Measurements from ENCODE around the gene GARIN1A.
"Not testable (repeated sequence)": the region's sequence is repeated elsewhere in the genome, so short reads cannot be mapped to it uniquely, and the experiment has no call there.

Gene GARIN1A

DNA sequence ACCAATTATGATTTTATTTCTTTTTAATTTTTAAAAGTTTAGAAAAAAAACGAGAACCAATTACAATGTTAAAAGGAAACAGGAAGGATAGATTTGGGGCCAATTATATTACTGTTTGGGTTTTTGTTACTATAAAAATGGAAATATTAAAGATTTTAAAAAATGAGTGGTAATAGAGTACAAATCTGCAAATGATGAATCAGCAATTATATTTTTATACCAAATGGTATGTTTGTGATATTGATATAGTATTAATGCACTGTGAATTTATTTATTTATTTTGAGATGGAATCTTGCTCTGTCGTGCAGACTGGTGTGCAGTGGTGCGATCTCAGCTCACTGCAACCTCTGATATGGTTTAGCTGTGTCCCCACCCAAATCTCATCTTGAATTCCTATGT is 11.5 kb upstream of the GARIN1A start:
- H3K9ac ChIP-seq (ENCODE audit: low read depth, low read length), result no peak overlapping the region
- no peak overlapping the region for H3K27ac ChIP-seq (ENCODE audit: low read depth, low read length)
- no peaks in the 10 kb centered on the region for H3K4me1 ChIP-seq (ENCODE audit: insufficient read depth, low read length)
- no peaks in the 10 kb centered on the region for H3K36me3 ChIP-seq (ENCODE audit: insufficient read depth, low read length)
- WGBS, result 100% methylated on average over 3 of the region's 3 CpGs
- H3K27me3 ChIP-seq (ENCODE audit: insufficient read depth, low read length), result no peaks in the 10 kb centered on the region
- H3K4me3 ChIP-seq (ENCODE audit: low read length), result no peak overlapping the region
- peaks cover 23% of the 10 kb centered on the region for H3K9me3 ChIP-seq (ENCODE audit: insufficient read depth, low read depth, low read length)

DNA sequence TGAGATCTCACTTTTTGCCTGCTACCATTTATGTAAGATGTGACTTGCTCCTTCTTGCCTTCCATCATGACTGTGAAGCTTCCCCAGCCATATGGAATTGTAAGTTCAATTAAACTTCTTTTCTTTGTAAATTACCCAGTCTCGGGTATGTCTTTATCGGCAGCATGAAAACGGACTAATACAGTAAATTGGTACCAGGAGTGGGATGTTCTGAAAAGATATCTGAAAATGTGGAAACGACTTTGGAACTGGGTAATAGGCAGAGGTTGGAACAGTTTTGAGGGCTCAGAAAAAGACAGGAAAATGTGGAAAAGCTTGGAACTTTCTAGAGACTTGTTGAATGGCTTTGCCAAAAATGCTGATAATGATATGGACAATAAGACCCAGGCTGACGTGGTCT is 10.6 kb upstream of the GARIN1A start:
- Histone ChIP-seq H3K9me3 (ENCODE audit: insufficient read depth, low read depth, low read length) (peaks cover 23% of the 10 kb centered on the region), H3K36me3 (ENCODE audit: insufficient read depth, low read length) (no peaks in the 10 kb centered on the region), H3K4me3 (ENCODE audit: low read length) (no peak overlapping the region), H3K4me1 (ENCODE audit: insufficient read depth, low read length) (no peaks in the 10 kb centered on the region), H3K27me3 (ENCODE audit: insufficient read depth, low read length) (no peaks in the 10 kb centered on the region), H3K9ac (ENCODE audit: low read depth, low read length) (no peak overlapping the region), H3K27ac (ENCODE audit: low read depth, low read length) (no peak overlapping the region)
- 92% methylated on average over 5 of the region's 5 CpGs for WGBS

DNA sequence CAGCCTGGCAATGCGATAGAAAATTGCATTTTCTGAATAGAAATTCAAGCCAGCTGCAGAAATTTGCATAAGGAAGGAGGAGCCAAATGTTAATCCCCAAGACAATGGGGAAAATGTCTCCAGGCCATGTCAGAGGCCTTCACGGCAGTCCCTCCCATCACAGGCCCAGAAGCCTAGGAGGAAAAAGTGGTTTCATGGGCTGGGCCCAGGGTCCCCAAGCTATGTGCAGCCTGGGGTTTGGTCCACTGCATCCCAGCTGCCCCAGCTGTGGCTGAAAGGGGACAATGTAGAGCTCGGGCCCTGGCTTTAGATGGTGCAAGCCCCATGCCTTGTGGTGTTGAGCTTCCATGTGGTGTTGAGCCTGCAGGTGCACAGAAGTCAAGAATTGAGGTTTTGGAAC is 10.0 kb upstream of the GARIN1A start:
- 97% methylated on average over 3 of the region's 3 CpGs for WGBS
- no peak overlapping the region for H3K4me3 ChIP-seq (ENCODE audit: low read length)
- no peaks in the 10 kb centered on the region for H3K4me1 ChIP-seq (ENCODE audit: insufficient read depth, low read length)
- H3K36me3 ChIP-seq (ENCODE audit: insufficient read depth, low read length), result no peaks in the 10 kb centered on the region
- peaks cover 23% of the 10 kb centered on the region for H3K9me3 ChIP-seq (ENCODE audit: insufficient read depth, low read depth, low read length)
- H3K27me3 ChIP-seq (ENCODE audit: insufficient read depth, low read length), result no peaks in the 10 kb centered on the region
- H3K27ac ChIP-seq (ENCODE audit: low read depth, low read length), result no peak overlapping the region
- H3K9ac ChIP-seq (ENCODE audit: low read depth, low read length), result no peak overlapping the region

DNA sequence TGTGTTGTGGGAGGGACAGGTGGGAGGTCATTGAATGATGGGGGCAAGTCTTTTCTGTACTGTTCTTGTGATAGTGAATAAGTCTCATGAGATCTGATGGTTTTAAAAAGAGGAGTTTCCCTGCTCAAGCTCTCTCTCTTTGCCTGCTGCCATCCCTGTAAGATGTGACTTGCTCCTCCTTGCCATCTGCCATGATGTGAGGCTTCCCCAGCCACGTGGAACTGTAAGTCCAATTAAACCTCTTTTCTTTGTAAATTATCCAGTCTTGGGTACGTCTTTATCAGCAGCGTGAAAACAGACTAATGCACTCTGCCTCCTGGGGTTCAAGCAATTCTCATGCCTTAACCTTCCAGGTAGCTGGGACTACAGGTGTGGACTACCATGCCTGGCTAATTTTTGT is 8.9 kb upstream of the GARIN1A start:
- not testable (repeated sequence) for H3K4me3 ChIP-seq (ENCODE audit: low read length)

DNA sequence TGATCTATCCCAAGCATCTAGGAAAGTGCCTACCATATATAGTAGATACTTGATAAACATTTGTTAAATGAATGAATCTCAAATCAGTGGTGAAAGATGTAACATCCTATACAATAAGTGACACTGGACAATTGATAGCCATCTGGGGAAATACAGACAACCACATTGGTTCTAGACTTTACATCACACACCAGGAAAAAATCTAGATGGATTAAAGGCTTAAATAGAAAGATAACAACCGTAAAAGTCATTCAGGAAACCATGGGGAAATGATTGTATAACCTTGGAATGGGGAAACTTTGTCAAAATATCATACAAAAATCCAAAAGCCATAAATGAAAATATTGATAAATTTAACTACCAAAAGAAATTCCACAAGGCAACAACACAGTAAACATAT is 7.0 kb upstream of the GARIN1A start:
- no peaks in the 10 kb centered on the region for H3K27me3 ChIP-seq (ENCODE audit: insufficient read depth, low read length)
- WGBS, result no CpG with 5 or more reads among the region's 1 CpG
- no peaks in the 10 kb centered on the region for H3K36me3 ChIP-seq (ENCODE audit: insufficient read depth, low read length)
- no peak overlapping the region for H3K9ac ChIP-seq (ENCODE audit: low read depth, low read length)
- peaks cover 21% of the 10 kb centered on the region for H3K9me3 ChIP-seq (ENCODE audit: insufficient read depth, low read depth, low read length)
- H3K4me1 ChIP-seq (ENCODE audit: insufficient read depth, low read length), result no peaks in the 10 kb centered on the region
- H3K27ac ChIP-seq (ENCODE audit: low read depth, low read length), result no peak overlapping the region
- no peak overlapping the region for H3K4me3 ChIP-seq (ENCODE audit: low read length)

More for the DNA sequence above, 8.9 kb upstream of the GARIN1A start:
- H3K4me1 ChIP-seq (ENCODE audit: insufficient read depth, low read length); H3K27ac ChIP-seq (ENCODE audit: low read depth, low read length); H3K27me3 ChIP-seq (ENCODE audit: insufficient read depth, low read length); H3K9ac ChIP-seq (ENCODE audit: low read depth, low read length); H3K36me3 ChIP-seq (ENCODE audit: insufficient read depth, low read length): not testable (repeated sequence)
- 93% methylated on average over 3 of the region's 3 CpGs for WGBS
- peaks cover 23% of the 10 kb centered on the region for H3K9me3 ChIP-seq (ENCODE audit: insufficient read depth, low read depth, low read length)

DNA sequence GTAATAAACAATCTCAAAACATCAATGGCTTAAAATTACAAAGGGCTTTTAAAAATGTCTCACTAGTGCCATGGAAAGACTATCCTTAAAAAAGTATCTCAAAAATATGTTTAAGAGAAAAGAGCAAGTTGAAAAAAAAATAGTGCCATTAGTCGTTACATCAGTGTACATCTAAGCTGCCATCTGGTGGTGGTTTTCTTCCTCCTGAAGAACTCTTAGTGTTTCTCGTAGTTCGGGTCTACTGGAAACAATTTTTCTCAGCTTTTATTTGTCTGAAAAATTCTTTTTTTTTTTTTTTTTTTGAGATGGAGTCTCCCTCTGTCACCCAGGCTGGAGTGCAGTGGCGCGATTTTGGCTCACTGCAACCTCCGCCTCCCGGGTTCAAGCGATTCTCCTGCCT is 5.9 kb upstream of the GARIN1A start:
- Histone ChIP-seq H3K4me1 (ENCODE audit: insufficient read depth, low read length) (no peaks in the 10 kb centered on the region), H3K36me3 (ENCODE audit: insufficient read depth, low read length) (no peaks in the 10 kb centered on the region), H3K9ac (ENCODE audit: low read depth, low read length) (no peak overlapping the region), H3K4me3 (ENCODE audit: low read length) (no peak overlapping the region), H3K9me3 (ENCODE audit: insufficient read depth, low read depth, low read length) (peaks cover 13% of the 10 kb centered on the region), H3K27ac (ENCODE audit: low read depth, low read length) (no peak overlapping the region), H3K27me3 (ENCODE audit: insufficient read depth, low read length) (no peaks in the 10 kb centered on the region)
- WGBS, result 85% methylated on average over 3 of the region's 8 CpGs

DNA sequence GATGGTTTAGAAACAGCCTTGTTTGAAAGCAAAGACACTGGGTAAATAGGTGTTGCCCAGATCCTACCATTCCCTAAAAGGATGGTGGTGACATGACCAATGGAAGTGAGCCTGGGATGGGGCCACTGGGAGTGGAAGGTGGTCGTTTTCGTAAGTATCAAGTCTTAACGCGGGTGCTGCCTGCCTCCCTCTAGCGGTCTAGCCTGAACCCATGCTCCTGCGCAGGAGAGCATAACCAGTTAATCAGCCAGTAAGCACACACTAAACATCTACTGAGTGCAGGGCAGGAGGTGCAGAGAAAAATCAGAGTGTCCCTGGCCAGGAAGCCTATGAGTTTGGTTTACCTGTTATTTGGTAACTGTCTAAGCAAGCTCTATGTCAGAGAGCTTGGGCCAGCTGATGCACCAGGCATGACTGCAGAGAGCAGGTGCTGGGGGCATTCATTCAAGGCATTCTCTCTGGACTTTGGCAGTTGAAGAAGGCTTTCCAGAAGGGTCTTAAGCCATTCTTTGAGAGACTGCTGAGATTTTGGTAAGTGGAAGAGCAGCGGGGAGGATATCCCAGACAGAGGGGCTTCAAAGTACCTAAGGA is 930 bp downstream of the GARIN1A start:
- Histone ChIP-seq H3K4me1 (ENCODE audit: insufficient read depth, low read length) (no peaks in the 10 kb centered on the region), H3K27ac (ENCODE audit: low read depth, low read length) (no peak overlapping the region), H3K9me3 (ENCODE audit: insufficient read depth, low read depth, low read length) (no peaks in the 10 kb centered on the region), H3K9ac (ENCODE audit: low read depth, low read length) (no peak overlapping the region), H3K4me3 (ENCODE audit: low read length) (no peak overlapping the region), H3K36me3 (ENCODE audit: insufficient read depth, low read length) (no peaks in the 10 kb centered on the region), H3K27me3 (ENCODE audit: insufficient read depth, low read length) (no peaks in the 10 kb centered on the region)
- WGBS, result 46% methylated on average over 7 of the region's 7 CpGs

DNA sequence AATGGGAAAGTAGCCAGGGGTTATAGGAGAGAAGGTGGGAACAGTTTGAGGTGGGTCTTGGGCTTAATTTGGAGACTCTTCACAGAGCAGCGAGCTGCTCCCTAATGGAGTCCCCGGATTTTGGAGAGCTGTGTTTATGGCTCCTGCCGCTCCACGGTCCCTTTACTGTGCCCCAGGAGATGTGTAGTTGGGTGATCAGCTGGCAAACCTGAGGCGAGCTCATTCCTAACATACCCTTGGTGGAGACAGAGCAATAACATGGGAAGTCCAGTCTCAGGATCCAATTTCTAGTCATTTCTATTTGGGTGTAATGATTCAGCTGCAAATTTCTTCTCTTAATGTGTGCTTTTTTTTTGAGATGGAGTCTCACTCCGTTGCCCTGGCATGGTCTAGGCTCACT is 1.5 kb downstream of the GARIN1A start:
- Histone ChIP-seq H3K27ac (ENCODE audit: low read depth, low read length) (no peak overlapping the region), H3K4me3 (ENCODE audit: low read length) (no peak overlapping the region), H3K9me3 (ENCODE audit: insufficient read depth, low read depth, low read length) (no peaks in the 10 kb centered on the region), H3K36me3 (ENCODE audit: insufficient read depth, low read length) (no peaks in the 10 kb centered on the region), H3K9ac (ENCODE audit: low read depth, low read length) (no peak overlapping the region), H3K4me1 (ENCODE audit: insufficient read depth, low read length) (no peaks in the 10 kb centered on the region), H3K27me3 (ENCODE audit: insufficient read depth, low read length) (no peaks in the 10 kb centered on the region)
- 85% methylated on average over 6 of the region's 6 CpGs for WGBS

DNA sequence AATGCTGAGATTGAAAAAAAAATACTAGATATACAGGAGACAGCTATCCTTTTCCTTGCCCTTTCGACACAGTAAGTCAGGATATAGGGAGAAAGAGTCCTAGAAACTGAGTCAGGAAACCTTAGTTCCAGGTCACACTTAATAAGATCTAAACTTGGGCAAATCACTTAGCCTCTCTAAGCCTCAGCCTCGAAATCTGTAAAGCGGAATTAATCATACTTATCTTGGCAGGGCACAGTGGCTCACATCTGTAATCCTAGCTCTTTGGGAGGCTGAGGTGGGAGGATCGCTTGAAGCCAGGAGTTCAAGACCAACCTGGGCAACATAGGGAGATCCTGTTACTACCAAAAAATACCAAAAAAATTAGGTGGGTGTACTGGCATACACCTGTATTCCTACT is 4.6 kb downstream of the GARIN1A start:
- Histone ChIP-seq H3K9ac (ENCODE audit: low read depth, low read length) (no peak overlapping the region), H3K27me3 (ENCODE audit: insufficient read depth, low read length) (no peaks in the 10 kb centered on the region), H3K36me3 (ENCODE audit: insufficient read depth, low read length) (no peaks in the 10 kb centered on the region), H3K4me1 (ENCODE audit: insufficient read depth, low read length) (no peaks in the 10 kb centered on the region), H3K9me3 (ENCODE audit: insufficient read depth, low read depth, low read length) (no peaks in the 10 kb centered on the region), H3K27ac (ENCODE audit: low read depth, low read length) (no peak overlapping the region), H3K4me3 (ENCODE audit: low read length) (no peak overlapping the region)
- WGBS, result 85% methylated on average over 4 of the region's 4 CpGs

DNA sequence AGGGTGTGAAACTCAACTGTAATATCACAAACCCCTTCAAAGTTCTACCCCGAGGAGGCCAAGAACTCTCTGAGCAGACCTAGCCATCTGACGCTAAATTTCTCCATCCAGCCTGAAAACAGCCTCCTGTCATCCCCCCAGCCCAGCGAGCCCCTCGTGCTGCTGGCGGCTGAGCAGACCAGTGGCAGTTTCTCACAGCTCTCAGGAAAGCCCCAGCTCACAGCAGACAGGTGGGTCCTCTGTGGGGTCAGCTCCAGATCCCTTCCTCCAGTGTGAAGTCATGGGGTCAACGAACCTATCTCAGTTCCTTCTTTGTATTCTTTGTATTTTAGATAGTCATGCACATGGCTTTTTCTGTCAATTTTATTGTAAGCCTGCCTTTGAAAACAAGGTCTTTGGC is 7.8 kb downstream of the GARIN1A start:
- H3K4me3 ChIP-seq (ENCODE audit: low read length), result no peak overlapping the region
- 95% methylated on average over 6 of the region's 6 CpGs for WGBS
- no peak overlapping the region for H3K9ac ChIP-seq (ENCODE audit: low read depth, low read length)
- no peaks in the 10 kb centered on the region for H3K4me1 ChIP-seq (ENCODE audit: insufficient read depth, low read length)
- no peaks in the 10 kb centered on the region for H3K36me3 ChIP-seq (ENCODE audit: insufficient read depth, low read length)
- no peaks in the 10 kb centered on the region for H3K9me3 ChIP-seq (ENCODE audit: insufficient read depth, low read depth, low read length)
- H3K27me3 ChIP-seq (ENCODE audit: insufficient read depth, low read length), result no peaks in the 10 kb centered on the region
- H3K27ac ChIP-seq (ENCODE audit: low read depth, low read length), result no peak overlapping the region

DNA sequence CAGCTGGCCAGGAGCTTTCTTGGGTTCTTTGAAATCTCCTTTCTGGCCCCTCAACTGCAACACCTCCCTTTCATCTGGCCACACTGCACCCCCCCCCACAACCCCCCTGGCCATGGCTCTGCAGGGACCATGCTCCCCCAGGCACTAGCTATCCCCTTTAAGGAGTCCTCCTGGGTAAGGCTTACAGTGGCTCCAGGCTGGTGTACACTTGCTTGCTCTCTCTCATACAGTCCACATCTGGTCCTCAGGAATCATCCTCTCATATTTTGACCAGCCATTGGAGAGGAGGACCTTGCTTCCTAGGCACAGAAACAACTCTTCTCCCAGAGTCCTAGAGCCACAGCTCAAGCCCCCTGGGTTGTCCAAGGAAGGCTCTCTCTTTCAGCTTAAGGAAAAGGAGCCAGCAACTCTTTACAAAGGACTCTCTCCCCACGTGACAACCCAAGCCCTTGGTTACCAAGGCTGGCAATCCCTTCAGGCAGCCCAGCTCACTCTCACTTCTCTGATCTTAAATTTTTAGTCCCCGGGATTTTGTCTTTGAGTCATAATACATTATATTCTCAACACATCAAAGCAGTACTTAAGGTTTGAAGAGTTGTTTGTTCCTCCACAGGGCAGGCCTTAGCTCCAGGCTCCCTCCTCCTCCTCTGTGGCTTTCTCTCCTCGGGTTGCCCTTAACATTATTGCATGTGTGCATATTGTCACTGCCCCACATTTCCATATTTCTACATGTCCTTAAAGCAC is 9.9 kb downstream of the GARIN1A start:
- no peaks in the 10 kb centered on the region for H3K4me1 ChIP-seq (ENCODE audit: insufficient read depth, low read length)
- H3K27ac ChIP-seq (ENCODE audit: low read depth, low read length), result no peak overlapping the region
- no peak overlapping the region for H3K9ac ChIP-seq (ENCODE audit: low read depth, low read length)
- H3K9me3 ChIP-seq (ENCODE audit: insufficient read depth, low read depth, low read length), result no peaks in the 10 kb centered on the region
- 83% methylated on average over 3 of the region's 3 CpGs for WGBS
- no peaks in the 10 kb centered on the region for H3K27me3 ChIP-seq (ENCODE audit: insufficient read depth, low read length)
- no peaks in the 10 kb centered on the region for H3K36me3 ChIP-seq (ENCODE audit: insufficient read depth, low read length)
- H3K4me3 ChIP-seq (ENCODE audit: low read length), result no peak overlapping the region

DNA sequence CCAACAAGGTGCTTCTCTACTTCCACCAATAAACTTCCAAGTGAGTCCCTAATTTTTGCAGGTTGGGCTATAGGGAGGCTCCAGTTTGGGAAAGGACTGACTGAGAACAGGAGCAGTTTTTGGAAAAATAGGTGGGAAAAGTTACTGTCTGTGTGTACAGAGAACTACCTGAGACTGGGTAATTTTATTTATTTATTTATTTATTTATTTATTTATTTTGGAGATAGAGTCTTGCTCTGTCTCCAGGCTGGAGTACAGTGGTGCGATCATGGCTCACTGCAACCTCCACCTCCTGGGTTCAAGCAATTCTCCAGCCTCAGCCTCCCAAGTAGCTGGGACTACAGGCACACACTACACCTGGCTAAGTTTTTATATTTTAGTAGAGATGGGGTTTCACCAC is 11.2 kb downstream of the GARIN1A start:
- not testable (repeated sequence) for H3K36me3 ChIP-seq (ENCODE audit: insufficient read depth, low read length); H3K9ac ChIP-seq (ENCODE audit: low read depth, low read length); H3K9me3 ChIP-seq (ENCODE audit: insufficient read depth, low read depth, low read length); H3K27ac ChIP-seq (ENCODE audit: low read depth, low read length); H3K4me1 ChIP-seq (ENCODE audit: insufficient read depth, low read length); H3K4me3 ChIP-seq (ENCODE audit: low read length); H3K27me3 ChIP-seq (ENCODE audit: insufficient read depth, low read length)
- WGBS, result 100% methylated on average over 1 of the region's 1 CpG

All from HUES64 (cell line).